Astrocyte of the cerebellum (primary cell): ENCODE measurements around the gene STEAP3.

Experiments used
- DNase-seq: peaks from one replicate; pipeline ENCODE4 v3.0.0-alpha.2; 2011; ENCODE audit warnings: low read depth
- H3K4me3 ChIP-seq: 2 replicates; pipeline ENCODE4 v1.5.1; 2011; ENCODE audit warnings: mild to moderate bottlenecking, low read depth, low read length, moderate library complexity
- CTCF ChIP-seq: IDR thresholded peaks from 2 replicates; pipeline ENCODE4 v1.5.1; 2012; ENCODE audit warnings: low read length, low read depth, moderate library complexity, mild to moderate bottlenecking; ENCODE audit errors: missing control alignments
- in situ Hi-C: cut with HindIII; loops from 2 replicates; pipeline ENCODE4 v1.10.0; 2017; ENCODE audit warnings: low sequenced_read_pairs

The STEAP3 gene

GRCh38 chr2:119233326-119234020 is 9.8 kb downstream of the STEAP3 start:
- no peak overlapping the region for H3K4me3 ChIP-seq
- DNase-seq: no peak
- in situ Hi-C loops: no loop called here
- no peak for TF ChIP-seq CTCF

- DNase-seq: no peak
- in situ Hi-C loops: no loop called here
- no peak overlapping the region for H3K4me3 ChIP-seq
- peak; percentile 44 for TF ChIP-seq CTCF
Measured at GRCh38 chr2:119234021-119235019, 10.7 kb downstream of the STEAP3 start.

GRCh38 chr2:119236796-119237195 is 13.2 kb downstream of the STEAP3 start:
- in situ Hi-C loops: no loop called here
- H3K4me3 ChIP-seq: no peak overlapping the region
- no peak for TF ChIP-seq CTCF
- DNase-seq: no peak

GRCh38 chr2:119240311-119241204 is 16.9 kb downstream of the STEAP3 start:
- TF ChIP-seq CTCF: no peak
- in situ Hi-C loops: no loop called here
- no peak overlapping the region for H3K4me3 ChIP-seq
- DNase-seq: no peak

- DNase-seq: no peak
- in situ Hi-C loops: no loop called here
- no peak overlapping the region for H3K4me3 ChIP-seq
- no peak for TF ChIP-seq CTCF
Measured at GRCh38 chr2:119241205-119241532, 17.5 kb downstream of the STEAP3 start.
